T-helper 2 cell treated with Interferon-gamma antibody and Interleukin-4, amounts not matched to agents 100 ng/mL and 5 ng/mL, for 36 hours (primary cell): Measurements from ENCODE around the gene ANKRD40. TPM values are rescaled to one million over a fixed set of nuclear protein-coding genes. Genes with fewer than 3 reads are reported as not detected.

ENCODE experiments used
- intact Hi-C: fragments of 100-400 bp; cut with micrococcal nuclease; formaldehyde crosslinking; loops from one replicate; pipeline ENCODE4 v1.15.1; 2023
- total RNA-seq: library from RNA; stranded (reverse); gene quantifications from 2 replicates; pipeline ENCODE4 v1.2.3, GENCODE V29; 2022

ANKRD40 gene
- total RNA-seq, 1 donor from 2014 or later: 35.9 TPM

DNA sequence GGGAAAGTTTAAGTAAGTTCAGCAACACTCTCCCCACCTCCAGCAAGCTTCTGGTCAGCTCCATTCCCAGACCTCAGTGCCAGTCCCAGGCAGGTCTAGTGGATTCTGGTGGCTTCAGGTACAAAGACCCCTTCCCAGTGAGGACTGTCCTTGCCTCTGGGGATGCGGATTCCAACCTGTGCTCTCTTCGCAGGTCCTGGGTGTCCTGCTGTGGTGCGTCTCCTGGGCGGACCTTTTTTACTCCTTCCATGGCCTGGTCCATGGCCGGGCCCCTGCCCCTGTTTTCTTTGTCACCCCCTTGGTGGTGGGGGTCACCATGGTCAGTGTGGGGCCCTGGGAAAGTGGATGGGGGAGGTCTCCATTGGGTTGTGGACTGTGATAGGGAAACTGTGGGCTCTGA, 51.2 kb downstream of the ANKRD40 start:
- intact Hi-C loops: no loop called here

DNA sequence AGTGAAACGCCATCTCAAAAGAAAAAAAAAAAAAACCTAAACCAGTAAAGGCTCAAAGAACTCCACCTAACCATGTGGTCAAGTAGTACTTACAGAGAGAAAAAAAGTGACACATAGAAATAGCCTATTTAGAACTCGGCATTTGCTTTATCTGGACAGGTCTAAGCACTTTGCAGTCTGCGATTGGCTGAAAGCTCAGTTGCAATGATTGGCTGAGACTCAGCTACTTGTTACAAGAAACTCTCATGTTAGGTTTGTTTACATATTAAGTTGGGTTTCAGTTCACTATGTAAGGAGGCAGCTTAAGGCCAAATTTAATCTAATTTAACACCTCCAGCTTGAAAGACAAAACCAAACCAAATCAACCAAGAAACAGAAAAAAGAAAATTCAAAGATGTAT, 54.0 kb downstream of the ANKRD40 start:
- intact Hi-C loops: no loop called here

DNA sequence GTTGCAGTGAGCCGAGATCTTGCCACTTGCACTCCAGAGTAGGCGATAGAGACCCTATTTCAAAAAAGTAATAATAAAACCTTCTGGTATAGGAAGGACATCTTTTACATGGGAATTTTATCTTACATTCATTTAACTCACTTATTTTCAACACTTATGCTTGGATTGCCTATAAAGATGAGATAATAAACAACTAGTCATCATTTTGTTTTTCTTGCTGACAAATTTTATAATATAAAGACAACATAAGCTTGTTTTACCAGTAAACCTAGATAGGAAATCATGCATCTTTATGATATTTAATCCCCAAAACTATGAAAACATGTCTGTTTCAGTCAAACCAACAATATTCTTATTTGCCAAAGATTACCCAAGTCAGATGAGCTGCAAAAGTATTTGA, 56.1 kb downstream of the ANKRD40 start:
- intact Hi-C loops: no loop called here

DNA sequence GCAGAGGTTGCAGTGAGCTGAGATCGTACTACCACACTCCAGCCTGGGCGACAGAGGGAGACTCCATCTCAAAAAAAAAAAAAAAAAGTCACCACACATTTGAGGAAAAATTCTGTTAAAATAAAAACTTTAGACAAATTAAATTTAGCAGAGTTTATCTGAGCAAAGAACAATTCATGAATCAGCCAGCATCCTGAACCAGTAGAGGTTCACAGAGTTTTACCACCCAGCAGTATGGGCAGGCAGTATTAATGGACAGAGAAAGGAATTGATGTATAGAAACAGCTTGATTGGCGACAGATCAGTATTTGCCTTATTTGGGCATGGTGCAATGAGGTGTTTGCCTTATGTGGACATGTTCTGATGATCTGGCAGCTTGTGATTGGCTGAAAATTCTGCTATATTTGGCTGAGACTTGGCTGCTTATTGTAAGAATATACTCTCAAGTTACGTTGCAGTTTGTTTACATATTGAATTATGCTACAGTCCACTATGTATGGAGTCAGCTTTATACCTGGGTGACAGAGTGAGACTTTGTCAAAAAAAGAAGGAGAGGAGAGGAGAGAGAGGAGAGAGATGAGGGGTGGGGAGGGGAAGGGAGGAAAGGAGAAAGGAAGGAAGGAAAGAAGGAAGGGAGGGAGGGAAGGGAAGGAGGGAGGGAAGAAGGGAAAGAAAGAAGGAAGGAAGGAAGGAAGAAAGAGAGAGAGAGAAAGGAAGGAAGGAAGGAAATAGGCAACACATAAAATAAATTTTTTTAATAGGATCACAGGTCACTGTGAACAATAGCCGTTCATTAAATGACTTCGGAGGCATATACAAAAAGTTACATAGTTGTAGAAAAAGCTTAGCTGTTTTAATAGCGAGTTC, 58.4 kb downstream of the ANKRD40 start:
- intact Hi-C loops: no loop called here

DNA sequence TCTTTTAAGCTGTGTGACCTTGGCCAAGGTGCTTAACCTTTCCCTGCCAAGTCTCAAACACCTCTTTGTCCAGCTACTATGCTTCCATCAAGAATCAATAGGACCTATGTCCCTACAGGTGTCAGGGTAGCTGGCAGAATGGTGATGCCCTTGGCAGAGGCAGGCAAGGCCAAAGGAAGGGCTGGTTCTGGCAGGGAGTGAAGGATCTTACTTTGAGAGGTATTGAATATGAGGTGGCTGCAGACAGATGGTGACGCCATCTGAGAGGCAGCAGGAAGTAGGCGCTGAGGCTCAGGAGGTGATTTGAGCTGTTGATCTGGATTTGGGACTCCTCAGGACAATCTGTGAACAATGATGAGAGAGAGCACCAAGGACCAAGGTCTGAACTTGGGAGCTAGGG, 60.5 kb downstream of the ANKRD40 start:
- intact Hi-C loops: no loop called here

DNA sequence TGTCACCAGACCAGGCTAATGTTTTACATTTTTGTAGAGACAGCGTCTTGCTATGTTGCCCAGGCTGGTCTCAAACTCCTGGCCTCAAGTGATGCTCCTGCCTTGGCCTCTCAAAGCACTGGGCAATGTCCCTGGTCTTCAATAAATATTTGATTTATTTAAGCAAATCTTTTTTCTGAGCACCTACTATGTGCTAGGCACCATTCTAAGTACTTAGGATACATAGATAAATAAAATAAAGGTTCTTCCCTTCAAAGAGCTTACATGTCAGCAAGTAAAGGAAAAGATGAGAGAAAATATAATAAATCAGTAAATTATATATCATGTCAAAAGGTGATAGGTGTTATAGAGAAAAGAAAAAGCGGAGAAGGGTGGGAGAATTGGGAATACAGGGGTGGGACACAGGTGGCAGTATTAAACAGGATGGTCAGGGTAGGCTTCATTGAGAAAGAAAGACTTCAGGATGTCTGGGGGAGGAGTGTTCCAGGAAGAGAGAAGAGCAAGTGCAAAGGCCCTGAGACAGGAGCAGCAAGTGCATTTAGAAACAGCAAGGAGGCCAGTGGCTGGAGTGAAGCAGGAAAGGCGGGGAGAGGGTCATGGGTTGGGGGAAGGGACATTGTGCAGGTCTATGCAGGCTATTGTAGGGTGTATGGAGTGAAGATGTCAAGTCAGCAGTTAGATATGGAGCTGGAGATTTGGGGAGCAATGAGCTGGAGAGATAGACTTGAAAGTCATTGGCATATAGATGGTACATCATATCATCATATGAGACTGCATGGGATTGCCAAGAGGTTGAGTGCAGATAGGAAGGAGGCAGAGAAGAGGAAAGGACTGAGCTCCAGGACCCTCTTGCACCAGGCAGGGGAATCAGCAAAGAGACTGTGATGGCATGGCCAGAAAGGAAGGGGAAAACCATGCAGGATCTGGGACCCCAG, 61.7 kb downstream of the ANKRD40 start:
- intact Hi-C loops: no loop called here

Other genes with a start within 250 kb of the ANKRD40 start
- gene CHAD, start 239.0 kb downstream of the ANKRD40 start, total RNA-seq: not detected in 2 replicates
- 31.6 and 32.3 TPM in 2 replicates for gene RSAD1, start 229.1 kb downstream of the ANKRD40 start, total RNA-seq
- 6.4 and 6.8 TPM in 2 replicates for gene MYCBPAP, start 199.5 kb downstream of the ANKRD40 start, total RNA-seq
- gene EPN3, start 175.2 kb downstream of the ANKRD40 start, total RNA-seq: not detected in 2 replicates
- 13.5 and 14.5 TPM in 2 replicates for gene SPATA20, start 160.7 kb downstream of the ANKRD40 start, total RNA-seq
- 0.02 TPM in 1 of 2 replicates, not detected in the other for gene CACNA1G, start 147.2 kb downstream of the ANKRD40 start, total RNA-seq
- gene ABCC3, start 73.0 kb downstream of the ANKRD40 start, total RNA-seq: not detected in 2 replicates
- 110 and 114 TPM in 2 replicates for gene LUC7L3, start 11.7 kb upstream of the ANKRD40 start, total RNA-seq
- gene ANKRD40CL, start 59.6 kb upstream of the ANKRD40 start, total RNA-seq: not detected in 2 replicates
- not detected in 2 replicates for gene WFIKKN2, start 127.7 kb upstream of the ANKRD40 start, total RNA-seq
- gene TOB1, start 158.4 kb upstream of the ANKRD40 start, total RNA-seq: 32.6 and 34.3 TPM in 2 replicates